Kidney tubule cell (primary cell): Measurements from ENCODE around the gene VEZF1.

Experiments
- DNase-seq: peaks from one replicate; pipeline ENCODE4 v3.0.0-alpha.2; 2018; ENCODE audit warnings: low spot score

The VEZF1 gene

GRCh38 chr17:57928928-57929327 is 59.1 kb downstream of the VEZF1 start:
- DNase-seq, result no peak

- DNase-seq, result peak; percentile 50
These were observed 60.9 kb downstream of the VEZF1 start for GRCh38 chr17:57927048-57927723.

- no peak for DNase-seq
These were observed 61.4 kb downstream of the VEZF1 start for GRCh38 chr17:57926723-57927047.

GRCh38 chr17:57925361-57925990 is 62.6 kb downstream of the VEZF1 start:
- DNase-seq, result no peak

GRCh38 chr17:57924677-57925076 is 63.4 kb downstream of the VEZF1 start:
- DNase-seq, result peak; percentile 58
